ENCODE data around the gene EPHA5.
A peak's percentile ranks its signal among the peaks of the same experiment; 100 is the strongest.

The EPHA5 gene

DNA sequence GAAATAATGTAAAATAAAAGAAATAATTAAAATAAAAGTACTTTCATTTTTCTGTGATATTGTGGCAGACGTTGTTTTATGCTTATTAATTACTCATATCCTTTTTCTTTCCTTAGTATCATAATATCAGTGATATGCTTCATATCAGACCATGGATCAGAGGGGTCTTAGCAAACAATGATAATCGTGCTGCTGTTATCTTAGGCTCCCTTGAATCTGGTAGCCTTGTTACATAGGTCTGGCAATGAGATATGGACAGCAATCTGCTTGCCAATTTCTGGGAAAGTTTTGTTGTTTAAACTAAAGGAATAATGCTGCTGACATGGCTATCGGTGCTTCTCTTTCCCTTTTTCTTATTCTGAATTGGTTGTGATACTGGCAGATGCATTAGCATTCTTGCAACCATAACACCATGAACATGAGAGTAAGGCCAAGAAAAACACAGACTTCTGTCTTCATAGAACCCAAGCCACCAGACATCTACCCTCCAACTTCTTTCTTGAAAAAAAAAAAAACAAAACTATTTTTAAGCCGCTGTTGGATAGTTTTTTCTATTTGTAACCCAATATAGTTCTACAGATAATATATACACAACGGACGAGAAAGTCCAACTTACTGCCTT, 16.4 kb downstream of the EPHA5 start:
- Histone ChIP-seq H3K4me1 (ENCODE audit: control insufficient read depth, insufficient read depth, low read length) (peaks cover 12% of the 10 kb centered on the region), H3K4me3 (ENCODE audit: low read depth, low read length) (no peak overlapping the region), H3K27ac (ENCODE audit: extremely low read depth, low read depth, low read length) (no peak overlapping the region), H3K9me3 (ENCODE audit: control insufficient read depth, insufficient read depth, low read depth, low read length) (no peaks in the 10 kb centered on the region), H3K36me3 (ENCODE audit: control insufficient read depth in 2 of 2, insufficient read depth in 1 of 2, low read length in 2 of 2) (no peaks in the 10 kb centered on the region)
- POLR2A ChIA-PET: no interaction called here
- TF ChIP-seq OSR2 (tag by site-specific recombination; IDR thresholded peaks at IDR 0.05) (no peak), ZNF16 (tag by site-specific recombination; IDR thresholded peaks at IDR 0.05; ENCODE audit: low read depth) (no peak), ZNF501 (tag by site-specific recombination; IDR thresholded peaks at IDR 0.05) (no peak), INSM2 (tag by site-specific recombination; IDR thresholded peaks at IDR 0.05) (no peak), MZF1 (tag by site-specific recombination; IDR thresholded peaks at IDR 0.05; ENCODE audit: borderline replicate concordance) (no peak), YY2 (tag by site-specific recombination; IDR thresholded peaks at IDR 0.05) (no peak), SETDB1 (IDR thresholded peaks at IDR 0.05; ENCODE audit: insufficient read length, low read length) (no peak), ZNF785 (tag by site-specific recombination; IDR thresholded peaks at IDR 0.05) (no peak), ZNF10 (tag by site-specific recombination; IDR thresholded peaks at IDR 0.05) (no peak), ZNF791 (tag by site-specific recombination; IDR thresholded peaks at IDR 0.05) (no peak)
- TF ChIP-seq, protein P1, sequence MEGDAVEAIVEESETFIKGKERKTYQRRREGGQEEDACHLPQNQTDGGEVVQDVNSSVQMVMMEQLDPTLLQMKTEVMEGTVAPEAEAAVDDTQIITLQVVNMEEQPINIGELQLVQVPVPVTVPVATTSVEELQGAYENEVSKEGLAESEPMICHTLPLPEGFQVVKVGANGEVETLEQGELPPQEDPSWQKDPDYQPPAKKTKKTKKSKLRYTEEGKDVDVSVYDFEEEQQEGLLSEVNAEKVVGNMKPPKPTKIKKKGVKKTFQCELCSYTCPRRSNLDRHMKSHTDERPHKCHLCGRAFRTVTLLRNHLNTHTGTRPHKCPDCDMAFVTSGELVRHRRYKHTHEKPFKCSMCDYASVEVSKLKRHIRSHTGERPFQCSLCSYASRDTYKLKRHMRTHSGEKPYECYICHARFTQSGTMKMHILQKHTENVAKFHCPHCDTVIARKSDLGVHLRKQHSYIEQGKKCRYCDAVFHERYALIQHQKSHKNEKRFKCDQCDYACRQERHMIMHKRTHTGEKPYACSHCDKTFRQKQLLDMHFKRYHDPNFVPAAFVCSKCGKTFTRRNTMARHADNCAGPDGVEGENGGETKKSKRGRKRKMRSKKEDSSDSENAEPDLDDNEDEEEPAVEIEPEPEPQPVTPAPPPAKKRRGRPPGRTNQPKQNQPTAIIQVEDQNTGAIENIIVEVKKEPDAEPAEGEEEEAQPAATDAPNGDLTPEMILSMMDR (tag by site-specific recombination; IDR thresholded peaks at IDR 0.05): no peak
- CTCF ChIA-PET: no interaction called here

DNA sequence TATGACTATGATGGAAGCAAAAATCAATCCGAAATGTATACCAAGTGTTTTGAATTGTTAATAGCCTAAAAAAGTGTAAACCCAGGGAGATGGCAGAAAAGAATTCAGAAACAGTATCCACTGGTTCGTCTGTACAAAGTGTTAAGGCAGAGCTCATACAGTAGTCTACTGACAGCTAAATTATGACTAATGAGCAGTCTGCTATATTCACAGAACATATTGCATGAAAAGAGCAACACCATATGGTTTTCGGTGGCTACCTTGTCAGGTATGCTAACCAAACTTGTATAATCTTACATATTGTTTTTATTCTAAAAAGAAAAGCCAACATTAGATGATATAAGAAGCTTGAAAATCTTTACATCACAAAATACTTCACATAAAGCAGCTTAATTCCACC, 18.5 kb downstream of the EPHA5 start:
- H3K9me3 ChIP-seq (ENCODE audit: control insufficient read depth, insufficient read depth, low read depth, low read length): no peaks in the 10 kb centered on the region
- H3K27ac ChIP-seq (ENCODE audit: extremely low read depth, low read depth, low read length): no peak overlapping the region
- TF ChIP-seq HOXA7 (CRISPR knock-in tag; IDR thresholded peaks at IDR 0.05; ENCODE audit: borderline replicate concordance): no peak
- no peak for TF ChIP-seq GLIS1 (tag by site-specific recombination; IDR thresholded peaks at IDR 0.05)
- no peak for TF ChIP-seq ZNF19 (tag by site-specific recombination; IDR thresholded peaks at IDR 0.05; ENCODE audit: low read depth)
- no peak for TF ChIP-seq ZNF302 (tag by site-specific recombination; IDR thresholded peaks at IDR 0.05; ENCODE audit: low read depth)
- no peak for TF ChIP-seq ZNF529 (tag by site-specific recombination; IDR thresholded peaks at IDR 0.05; ENCODE audit: insufficient replicate concordance)
- TF ChIP-seq SP2 (tag by site-specific recombination; IDR thresholded peaks at IDR 0.05): no peak
- TF ChIP-seq ZNF626 (tag by site-specific recombination; IDR thresholded peaks at IDR 0.05): no peak
- ChIA-PET POLR2A (interaction anchor here (1.6 kb wide), 1 partner anchor 17 kb away, joined by 5 read pairs; no protein-coding TSS in a partner anchor), CTCF (no interaction called here)
- H3K4me3 ChIP-seq (ENCODE audit: low read depth, low read length): no peak overlapping the region
- no peaks in the 10 kb centered on the region for H3K36me3 ChIP-seq (ENCODE audit: control insufficient read depth in 2 of 2, insufficient read depth in 1 of 2, low read length in 2 of 2)
- H3K4me1 ChIP-seq (ENCODE audit: control insufficient read depth, insufficient read depth, low read length): peaks cover 12% of the 10 kb centered on the region; the same call in 1 of the 2 replicates

DNA sequence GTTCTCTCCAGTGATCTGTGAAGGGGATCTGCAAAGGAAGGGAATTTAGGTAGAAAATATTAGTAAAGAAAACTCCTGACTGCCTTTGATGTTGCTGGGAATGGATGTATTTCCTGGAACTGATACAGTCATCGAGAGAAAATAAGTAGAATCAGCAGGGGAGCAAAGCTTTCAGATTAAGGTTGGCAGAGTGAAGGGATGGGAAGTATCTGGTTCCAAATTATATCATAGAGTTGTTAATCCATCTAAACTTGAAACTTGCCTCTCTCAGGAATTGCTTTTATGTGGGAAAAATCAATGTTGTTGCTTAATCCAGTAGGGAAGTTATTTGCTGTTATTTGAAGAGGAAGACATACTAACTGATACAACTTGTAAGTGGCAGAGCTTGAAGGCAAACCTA, 19.3 kb downstream of the EPHA5 start:
- Histone ChIP-seq H3K36me3 (ENCODE audit: control insufficient read depth in 2 of 2, insufficient read depth in 1 of 2, low read length in 2 of 2) (no peaks in the 10 kb centered on the region), H3K4me3 (ENCODE audit: low read depth, low read length) (no peak overlapping the region), H3K4me1 (ENCODE audit: control insufficient read depth, insufficient read depth, low read length) (peaks cover 10% of the 10 kb centered on the region; the same call in 1 of the 2 replicates), H3K9me3 (ENCODE audit: control insufficient read depth, insufficient read depth, low read depth, low read length) (no peaks in the 10 kb centered on the region), H3K27ac (ENCODE audit: extremely low read depth, low read depth, low read length) (no peak overlapping the region)
- TF ChIP-seq ZNF560 (tag by site-specific recombination; IDR thresholded peaks at IDR 0.05; ENCODE audit: borderline replicate concordance): no peak
- no peak for TF ChIP-seq ZNF394 (tag by site-specific recombination; IDR thresholded peaks at IDR 0.05; ENCODE audit: borderline replicate concordance)
- TF ChIP-seq ZNF768 (tag by site-specific recombination; IDR thresholded peaks at IDR 0.05): no peak
- peak; percentile 73; the same call in 1 of the 2 replicates for TF ChIP-seq TCF7L2 (IDR thresholded peaks at IDR 0.05; ENCODE audit: borderline replicate concordance, low read depth, low read length)
- no peak for TF ChIP-seq ZSCAN23 (tag by site-specific recombination; IDR thresholded peaks at IDR 0.05)
- TF ChIP-seq ZNF785 (tag by site-specific recombination; IDR thresholded peaks at IDR 0.05): no peak
- no peak for TF ChIP-seq ZNF26 (tag by site-specific recombination; IDR thresholded peaks at IDR 0.05)
- POLR2A ChIA-PET: interaction anchor here (1.6 kb wide), 1 partner anchor 18 kb away, joined by 5 read pairs; no protein-coding TSS in a partner anchor
- CTCF ChIA-PET: no interaction called here

Measured in HEK293 (cell line).